ENCODE results near the gene HPS1.
"Not testable (repeated sequence)": the region's sequence is repeated elsewhere in the genome, so short reads cannot be mapped to it uniquely, and the experiment has no call there.

The HPS1 gene

GRCh38 chr10:98388101-98388655 is 58.6 kb downstream of the HPS1 start:
- no peak for DNase-seq

DNA sequence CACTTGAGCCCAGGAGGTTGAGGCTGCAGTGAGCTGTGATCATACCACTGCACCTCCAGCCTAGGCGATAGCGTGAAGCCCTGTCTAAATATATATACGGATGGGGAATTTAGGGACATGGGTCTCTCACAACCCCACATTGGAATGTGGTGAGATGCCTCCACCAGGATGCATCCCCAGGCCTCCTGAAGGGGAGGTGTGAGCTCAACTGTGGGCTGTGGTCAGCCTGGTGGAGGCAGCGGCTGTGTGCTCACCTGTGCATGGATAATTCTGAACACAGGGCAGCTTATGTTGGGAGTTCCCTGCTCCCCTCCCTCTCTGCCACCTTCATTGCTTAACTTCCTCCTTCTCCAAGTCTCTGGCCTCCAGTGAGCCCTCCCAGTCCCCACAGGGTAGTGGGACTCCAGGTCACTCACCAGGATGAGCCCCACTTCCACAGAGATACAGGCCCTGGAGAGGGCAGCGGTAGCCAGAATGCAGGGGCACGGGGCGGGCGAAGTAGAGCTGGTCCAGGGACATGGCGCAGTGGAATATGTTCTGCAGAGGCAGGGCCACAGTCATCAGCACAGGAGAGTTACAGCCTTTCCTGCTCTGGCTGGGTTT is 62.1 kb downstream of the HPS1 start:
- DNase-seq, result no peak

- DNase-seq, result no peak
These were observed 62.9 kb downstream of the HPS1 start for GRCh38 chr10:98383869-98384268.

GRCh38 chr10:98383134-98383667 is 63.5 kb downstream of the HPS1 start:
- DNase-seq, result not testable (repeated sequence)

GRCh38 chr10:98382691-98383101 is 64.0 kb downstream of the HPS1 start:
- no peak for DNase-seq

DNA sequence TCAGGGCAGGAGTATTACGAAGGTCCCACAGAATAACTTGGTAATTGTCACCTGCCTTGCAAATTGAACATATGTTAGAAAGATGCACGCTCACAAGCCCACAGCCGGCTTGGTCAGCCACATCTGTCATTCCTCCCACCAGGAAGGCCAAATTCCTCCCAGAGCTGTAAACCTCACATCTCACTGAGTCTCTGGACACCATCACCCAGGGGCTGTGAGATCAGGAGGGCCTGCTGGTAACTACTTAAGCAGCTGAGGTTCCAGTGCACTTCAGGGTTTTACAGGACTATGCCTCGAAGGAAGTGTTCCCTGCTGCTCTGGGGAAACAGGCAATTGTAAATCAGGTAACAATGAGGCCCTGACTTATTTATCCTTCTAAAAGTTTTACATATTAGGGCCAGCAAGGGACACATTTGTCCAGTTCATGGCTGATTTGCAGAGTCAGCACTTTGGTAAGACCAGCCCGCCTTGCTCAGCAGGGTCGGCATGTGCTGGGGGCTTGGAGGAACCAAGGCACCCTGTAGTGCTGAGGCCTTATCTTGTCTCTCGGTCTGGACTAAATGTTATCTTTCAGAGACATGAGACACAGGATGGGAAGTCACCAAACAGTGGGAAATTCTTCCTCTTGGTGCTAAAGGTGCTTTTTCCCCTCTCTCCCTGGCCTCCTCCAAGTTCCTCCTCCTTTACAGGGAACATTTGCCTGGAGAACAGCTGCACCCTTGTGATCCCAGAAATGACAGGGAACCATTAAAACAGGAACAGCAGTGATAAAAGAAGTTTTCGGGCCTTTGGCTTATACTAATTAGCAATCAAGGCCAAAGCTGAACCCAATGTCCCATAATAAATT is 66.0 kb downstream of the HPS1 start:
- DNase-seq, result no peak

DNA sequence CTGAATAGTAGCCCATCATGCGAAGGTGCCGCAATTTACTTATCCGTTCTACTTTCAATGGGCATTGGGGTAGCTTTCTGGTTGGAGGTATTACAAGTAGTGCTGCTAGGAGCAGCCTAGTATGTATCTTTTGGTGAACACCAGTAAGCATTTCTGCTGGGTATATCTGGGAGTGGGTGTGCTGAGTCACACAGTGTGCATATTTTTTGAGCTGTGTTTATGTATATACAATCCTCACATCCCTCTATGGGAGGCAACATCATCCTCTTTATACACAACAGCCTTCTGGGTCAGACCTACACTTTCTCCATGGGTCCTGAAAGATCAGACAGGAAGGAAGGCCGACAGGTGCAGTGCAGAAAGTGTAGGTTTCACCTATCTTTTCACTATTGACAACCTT is 68.0 kb downstream of the HPS1 start:
- no peak for DNase-seq

- DNase-seq, result no peak
These were observed 69.2 kb downstream of the HPS1 start for GRCh38 chr10:98377536-98377935.

DNA sequence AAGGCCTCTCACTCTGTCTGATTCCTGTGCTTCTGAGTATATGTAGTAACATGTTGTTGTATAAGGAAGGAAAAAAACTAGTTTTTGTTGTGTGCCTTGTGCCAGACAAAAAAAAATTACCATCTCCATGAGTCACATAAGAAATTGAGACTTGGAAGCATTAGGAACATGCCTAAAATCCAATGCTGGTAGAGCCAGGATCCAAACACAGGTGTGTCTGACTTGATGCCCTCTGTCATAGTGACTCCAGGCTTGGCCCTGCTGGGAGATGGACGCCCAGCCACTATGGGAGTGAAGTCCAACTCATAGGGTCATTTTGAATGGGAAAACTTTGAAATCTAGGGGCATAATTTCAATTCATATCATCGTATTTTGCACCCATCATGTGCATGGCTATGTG is 69.7 kb downstream of the HPS1 start:
- DNase-seq, result no peak

GRCh38 chr10:98376485-98376884 is 70.2 kb downstream of the HPS1 start:
- no peak for DNase-seq

- DNase-seq, result no peak
These were observed 72.3 kb downstream of the HPS1 start for GRCh38 chr10:98374217-98374985.

GRCh38 chr10:98373260-98374040 is 73.3 kb downstream of the HPS1 start:
- DNase-seq, result no peak

DNA sequence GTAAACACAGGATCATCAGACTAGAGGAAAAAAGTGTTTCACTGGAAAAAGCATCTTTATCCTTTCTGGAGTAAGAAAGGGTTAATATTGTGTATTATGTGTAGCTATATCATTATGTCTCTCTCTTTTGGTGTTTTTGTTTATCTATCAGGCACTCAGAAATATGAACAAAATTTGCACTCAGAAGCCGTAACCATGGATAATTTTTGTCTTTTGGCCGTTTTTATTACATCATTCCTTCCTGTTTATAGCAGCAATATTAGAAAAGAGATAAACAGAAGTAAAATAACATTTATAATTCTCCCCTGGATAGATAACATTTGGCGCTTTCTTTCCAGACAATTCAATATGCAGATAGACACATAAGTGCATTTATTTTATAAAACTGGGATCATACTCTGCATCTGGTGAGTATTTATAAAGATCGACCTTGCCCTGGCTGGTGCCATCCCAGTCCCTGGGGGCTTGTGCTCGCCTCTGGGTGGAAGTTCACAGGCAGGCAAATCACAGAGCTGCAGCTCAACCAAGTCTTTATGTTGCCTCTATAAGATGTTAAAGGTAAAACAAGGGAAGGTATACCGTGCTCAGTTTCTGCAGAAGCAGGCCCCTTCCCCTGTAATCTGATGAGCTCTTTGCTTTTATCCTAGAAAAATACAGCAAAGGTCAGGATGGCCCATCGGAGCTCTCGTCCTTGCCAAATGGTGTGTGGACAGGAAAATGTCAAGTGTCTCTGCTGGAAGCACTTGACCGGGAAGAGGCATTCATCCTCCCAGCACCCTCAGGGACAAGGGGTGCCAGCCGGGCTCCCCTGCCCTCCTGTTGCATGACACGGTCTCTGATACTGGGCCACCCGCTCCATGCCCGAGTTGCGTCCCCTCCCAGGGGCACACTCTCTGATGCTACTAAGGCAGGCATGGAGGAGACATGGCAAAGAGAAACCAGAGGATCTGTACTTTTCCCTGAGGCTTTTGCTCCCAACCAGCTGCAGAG is 75.6 kb downstream of the HPS1 start:
- DNase-seq, result no peak

DNA sequence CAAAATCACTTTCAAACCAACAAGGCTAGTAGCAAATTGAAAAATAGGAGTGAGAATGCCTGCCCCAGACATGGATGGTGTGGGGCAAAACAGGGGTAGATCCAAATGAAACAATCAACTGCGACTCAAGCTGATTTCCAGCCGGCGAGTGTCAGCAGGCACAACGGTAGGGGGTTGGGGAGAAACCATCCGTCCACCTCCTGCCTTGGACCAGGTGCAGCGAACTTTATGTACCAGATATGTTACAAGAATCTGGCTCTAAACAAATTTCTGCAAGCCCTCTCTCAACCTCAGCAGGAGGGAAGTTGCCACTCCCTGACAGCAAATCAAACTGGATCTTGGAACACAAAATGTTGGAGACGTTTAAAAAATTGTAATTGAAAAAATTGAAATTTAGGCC is 76.9 kb downstream of the HPS1 start:
- DNase-seq, result no peak

DNA sequence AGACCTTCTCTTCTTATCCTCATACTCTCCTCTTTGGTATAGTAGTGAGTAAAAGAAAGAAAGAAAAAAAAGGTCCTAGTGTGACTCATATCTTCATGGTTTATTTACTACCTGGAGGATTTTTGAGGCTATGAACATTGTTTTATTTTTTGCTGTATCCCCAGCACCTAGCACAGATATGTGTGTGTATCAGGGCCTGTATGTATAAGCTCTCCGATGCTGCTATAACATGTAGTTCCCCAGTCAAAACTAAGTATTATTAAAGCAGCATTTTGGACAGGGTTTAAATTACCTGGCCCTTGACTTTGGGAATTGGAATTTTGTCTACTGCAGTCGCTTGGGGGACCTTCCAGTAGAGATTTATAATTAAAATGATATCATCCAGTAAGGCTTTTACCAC is 78.1 kb downstream of the HPS1 start:
- no peak for DNase-seq

GRCh38 chr10:98367604-98368451 is 78.9 kb downstream of the HPS1 start:
- DNase-seq, result peak; percentile 38 to 40

All from hippocampal formation (tissue), 2 donors.